Mesendoderm (in vitro differentiated cells): ENCODE results near the gene PROX2.

Source experiments
- DNase-seq: peaks from one replicate; pipeline ENCODE4 v3.0.0; 2013
- H2AK5ac ChIP-seq: 2 replicates; pipeline ENCODE4 v1.6.1; 2013; ENCODE audit warnings: low read length, inconsistent platforms
- H2BK120ac ChIP-seq: 2 replicates; pipeline ENCODE4 v1.6.1; 2013; ENCODE audit warnings: low read depth, mild to moderate bottlenecking, low read length, moderate library complexity, mixed read lengths
- H2BK15ac ChIP-seq: replicated peaks from 2 replicates; pipeline ENCODE4 v1.6.1; 2013; ENCODE audit warnings: low read depth, mild to moderate bottlenecking, moderate library complexity
- H2BK5ac ChIP-seq: 2 replicates; pipeline ENCODE4 v1.6.1; 2013; ENCODE audit warnings: low read length, inconsistent platforms
- H3K18ac ChIP-seq: 2 replicates; pipeline ENCODE4 v1.6.1; 2013; ENCODE audit warnings: mild to moderate bottlenecking, low read length, mixed read lengths
- H3K23ac ChIP-seq: one replicate; pipeline ENCODE4 v1.6.1; 2013; ENCODE audit warnings: low read length
- H3K27ac ChIP-seq: 2 replicates; pipeline ENCODE4 v1.5.1; 2013; ENCODE audit warnings: low read depth, mild to moderate bottlenecking, inconsistent platforms, low read length, moderate library complexity
- H3K27me3 ChIP-seq: 2 replicates; pipeline ENCODE4 v1.6.1; 2013; ENCODE audit warnings: low read length, control low read depth, mild to moderate bottlenecking, inconsistent platforms; ENCODE audit not compliant: insufficient read depth, poor library complexity
- H3K36me3 ChIP-seq: 2 replicates; pipeline ENCODE4 v1.6.1; 2013; ENCODE audit warnings: low read length, inconsistent platforms; ENCODE audit not compliant: control insufficient read depth, insufficient read depth
- H3K4ac ChIP-seq: one replicate; pipeline ENCODE4 v1.6.1; 2013; ENCODE audit warnings: low read depth, mild to moderate bottlenecking, low read length, moderate library complexity
- H3K4me1 ChIP-seq: 2 replicates; pipeline ENCODE4 v1.6.1; 2013; ENCODE audit warnings: low read depth, low read length, inconsistent platforms; ENCODE audit not compliant: control insufficient read depth
- H3K4me2 ChIP-seq: 2 replicates; pipeline ENCODE4 v1.6.1; 2013; ENCODE audit warnings: low read length
- H3K4me3 ChIP-seq: 2 replicates; pipeline ENCODE4 v1.5.1; 2013; ENCODE audit warnings: mild to moderate bottlenecking, low read length
- H3K56ac ChIP-seq: one replicate; pipeline ENCODE4 v1.6.1; 2013; ENCODE audit warnings: low read length
- H3K79me1 ChIP-seq: 2 replicates; pipeline ENCODE4 v1.6.1; 2013; ENCODE audit warnings: low read length, inconsistent platforms
- H3K79me2 ChIP-seq: 2 replicates; pipeline ENCODE4 v1.6.1; 2013; ENCODE audit warnings: mild to moderate bottlenecking, low read length; ENCODE audit not compliant: control insufficient read depth, insufficient read depth
- H3K9ac ChIP-seq: 2 replicates; pipeline ENCODE4 v1.6.1; 2013; ENCODE audit warnings: low read length, inconsistent platforms
- H4K5ac ChIP-seq: one replicate; pipeline ENCODE4 v1.6.1; 2013; ENCODE audit warnings: low read length
- H4K8ac ChIP-seq: one replicate; pipeline ENCODE4 v1.6.1; 2013; ENCODE audit warnings: low read depth, mild to moderate bottlenecking, control low read depth, low read length, moderate library complexity
- WGBS: extraction: QIAGEN DNeasy Blood & Tissue Kit; methylation state at CpG from one replicate; pipeline ENCODE4 v1.1.7; 2013; ENCODE audit warnings: low lambda C conversion rate, missing lambda C conversion rate; ENCODE audit not compliant: insufficient coverage; ENCODE audit errors: extremely low coverage; 5-methylcytosine and 5-hydroxymethylcytosine counted together

PROX2 gene

GRCh38 chr14:74898083-74898482 lies 22.1 kb upstream of the PROX2 start:
- Histone ChIP-seq H3K4me3 (no peak overlapping the region), H3K4ac (no peak overlapping the region), H4K8ac (no peak overlapping the region), H2BK5ac (no peak overlapping the region), H3K23ac (no peak overlapping the region), H3K27me3 (no peaks in the 10 kb centered on the region), H3K9ac (no peak overlapping the region), H3K36me3 (peaks cover 39% of the 10 kb centered on the region), H3K79me1 (no peaks in the 10 kb centered on the region), H2BK15ac (no peak overlapping the region), H2BK120ac (no peak overlapping the region), H3K56ac (no peak overlapping the region), H4K5ac (no peak overlapping the region), H2AK5ac (no peak overlapping the region), H3K4me1 (no peaks in the 10 kb centered on the region), H3K4me2 (no peak overlapping the region), H3K27ac (no peak overlapping the region), H3K79me2 (no peaks in the 10 kb centered on the region), H3K18ac (no peak overlapping the region)
- WGBS: no CpG with 5 or more reads among the region's 2 CpGs
- DNase-seq: no peak

- Histone ChIP-seq H3K79me2 (no peaks in the 10 kb centered on the region), H2BK5ac (no peak overlapping the region), H2BK15ac (no peak overlapping the region), H4K8ac (no peak overlapping the region), H4K5ac (no peak overlapping the region), H3K4me1 (no peaks in the 10 kb centered on the region), H3K56ac (no peak overlapping the region), H3K27ac (no peak overlapping the region), H3K4ac (no peak overlapping the region), H3K18ac (no peak overlapping the region), H3K4me3 (no peak overlapping the region), H3K4me2 (no peak overlapping the region), H3K27me3 (no peaks in the 10 kb centered on the region), H2AK5ac (no peak overlapping the region), H3K36me3 (peaks cover 34% of the 10 kb centered on the region), H3K79me1 (no peaks in the 10 kb centered on the region), H3K9ac (no peak overlapping the region), H3K23ac (no peak overlapping the region), H2BK120ac (no peak overlapping the region)
- no CpG with 5 or more reads among the region's 4 CpGs for WGBS
- no peak for DNase-seq
Measured at GRCh38 chr14:74897642-74898041, 21.7 kb upstream of the PROX2 start.

GRCh38 chr14:74896400-74896799 lies 20.5 kb upstream of the PROX2 start:
- Histone ChIP-seq H2BK5ac (no peak overlapping the region), H2AK5ac (no peak overlapping the region), H3K4ac (no peak overlapping the region), H3K36me3 (peaks cover 30% of the 10 kb centered on the region), H4K8ac (no peak overlapping the region), H3K4me2 (no peak overlapping the region), H2BK120ac (no peak overlapping the region), H3K4me1 (no peaks in the 10 kb centered on the region), H3K4me3 (no peak overlapping the region), H3K9ac (no peak overlapping the region), H3K18ac (no peak overlapping the region), H3K27me3 (no peaks in the 10 kb centered on the region), H3K27ac (no peak overlapping the region), H2BK15ac (no peak overlapping the region), H3K79me1 (no peaks in the 10 kb centered on the region), H3K56ac (no peak overlapping the region), H3K23ac (no peak overlapping the region), H3K79me2 (no peaks in the 10 kb centered on the region), H4K5ac (no peak overlapping the region)
- no CpG with 5 or more reads among the region's 3 CpGs for WGBS
- no peak for DNase-seq

- Histone ChIP-seq H3K27ac (no peak overlapping the region), H2BK15ac (no peak overlapping the region), H3K23ac (no peak overlapping the region), H3K4me2 (no peak overlapping the region), H3K9ac (no peak overlapping the region), H2BK5ac (no peak overlapping the region), H3K36me3 (peaks cover 14% of the 10 kb centered on the region), H2BK120ac (no peak overlapping the region), H3K27me3 (no peaks in the 10 kb centered on the region), H4K8ac (no peak overlapping the region), H3K79me1 (peaks cover 3% of the 10 kb centered on the region), H3K4me3 (no peak overlapping the region), H3K4me1 (no peaks in the 10 kb centered on the region), H3K79me2 (peaks cover 1% of the 10 kb centered on the region), H4K5ac (no peak overlapping the region), H2AK5ac (no peak overlapping the region), H3K18ac (no peak overlapping the region), H3K56ac (no peak overlapping the region), H3K4ac (no peak overlapping the region)
- no CpG with 5 or more reads among the region's 4 CpGs for WGBS
- no peak for DNase-seq
Measured at GRCh38 chr14:74893614-74894091, 17.7 kb upstream of the PROX2 start.

- WGBS: no CpG with 5 or more reads among the region's 5 CpGs
- no peaks in the 10 kb centered on the region for H3K4me1 ChIP-seq
- H3K27me3 ChIP-seq: no peaks in the 10 kb centered on the region
- peaks cover 8% of the 10 kb centered on the region for H3K79me2 ChIP-seq
- H4K5ac ChIP-seq: no peak overlapping the region
- H2BK120ac ChIP-seq: no peak overlapping the region
- H2AK5ac ChIP-seq: no peak overlapping the region
- H3K18ac ChIP-seq: no peak overlapping the region
- no peak overlapping the region for H3K9ac ChIP-seq
- H3K36me3 ChIP-seq: peaks cover 12% of the 10 kb centered on the region
- H3K4me2 ChIP-seq: no peak overlapping the region
- DNase-seq: no peak
- no peak overlapping the region for H4K8ac ChIP-seq
- no peak overlapping the region for H3K4ac ChIP-seq
- no peak overlapping the region for H3K23ac ChIP-seq
- no peak overlapping the region for H3K56ac ChIP-seq
- no peak overlapping the region for H3K4me3 ChIP-seq
- no peak overlapping the region for H2BK5ac ChIP-seq
- peaks cover 3% of the 10 kb centered on the region for H3K79me1 ChIP-seq
- H3K27ac ChIP-seq: no peak overlapping the region
- no peak overlapping the region for H2BK15ac ChIP-seq
Measured at GRCh38 chr14:74892745-74893144, 16.8 kb upstream of the PROX2 start.

GRCh38 chr14:74891870-74892269 lies 15.9 kb upstream of the PROX2 start:
- Histone ChIP-seq H3K18ac (no peak overlapping the region), H4K8ac (no peak overlapping the region), H3K9ac (no peak overlapping the region), H3K4me1 (no peaks in the 10 kb centered on the region), H3K36me3 (peaks cover 12% of the 10 kb centered on the region), H3K23ac (no peak overlapping the region), H2BK5ac (no peak overlapping the region), H4K5ac (no peak overlapping the region), H3K27ac (no peak overlapping the region), H2AK5ac (no peak overlapping the region), H3K56ac (no peak overlapping the region), H3K4me3 (no peak overlapping the region), H3K4me2 (no peak overlapping the region), H2BK15ac (no peak overlapping the region), H3K4ac (no peak overlapping the region), H3K79me1 (peaks cover 3% of the 10 kb centered on the region), H3K27me3 (no peaks in the 10 kb centered on the region), H2BK120ac (no peak overlapping the region), H3K79me2 (peaks cover 9% of the 10 kb centered on the region)
- no peak for DNase-seq
- no CpG with 5 or more reads among the region's 6 CpGs for WGBS
